HG03354 (cell line): ENCODE data around the gene UBE2H.
"Not testable (repeated sequence)": the region's sequence is repeated elsewhere in the genome, so short reads cannot be mapped to it uniquely, and the experiment has no call there.

Source experiments
- ATAC-seq: cut with Tn5 transposase; IDR thresholded peaks from one replicate; pipeline ENCODE4 v1.9.1; 2021; ENCODE audit warnings: mild to moderate bottlenecking; ENCODE audit not compliant: unreplicated experiment, poor library complexity, severe bottlenecking

UBE2H gene

GRCh38 chr7:129914536-129915272, 38.1 kb downstream of the UBE2H start:
- ATAC-seq, result no peak

DNA sequence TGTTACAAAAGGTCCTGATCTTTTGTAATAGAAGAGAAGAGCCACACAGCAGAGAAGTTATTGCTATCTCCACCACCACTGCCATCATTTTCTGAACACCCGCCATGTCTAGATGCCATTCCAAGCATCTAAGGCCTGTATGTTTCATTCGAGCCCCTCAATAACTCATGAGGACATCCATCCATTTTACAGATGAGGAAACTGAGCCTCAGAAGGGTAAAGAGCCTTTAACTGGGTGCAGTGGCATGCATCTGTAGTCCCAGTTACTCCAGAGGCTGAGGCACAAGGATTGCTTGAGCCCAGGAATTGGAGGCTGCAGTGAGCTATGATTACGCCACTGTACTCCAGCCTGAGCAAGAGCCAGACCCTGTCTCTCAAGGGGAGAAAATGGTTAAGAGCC, 39.3 kb downstream of the UBE2H start:
- no peak for ATAC-seq

- no peak for ATAC-seq
Measured at GRCh38 chr7:129911790-129912189, 41.0 kb downstream of the UBE2H start.

- ATAC-seq, result no peak
Measured at GRCh38 chr7:129909669-129910068, 43.1 kb downstream of the UBE2H start.

DNA sequence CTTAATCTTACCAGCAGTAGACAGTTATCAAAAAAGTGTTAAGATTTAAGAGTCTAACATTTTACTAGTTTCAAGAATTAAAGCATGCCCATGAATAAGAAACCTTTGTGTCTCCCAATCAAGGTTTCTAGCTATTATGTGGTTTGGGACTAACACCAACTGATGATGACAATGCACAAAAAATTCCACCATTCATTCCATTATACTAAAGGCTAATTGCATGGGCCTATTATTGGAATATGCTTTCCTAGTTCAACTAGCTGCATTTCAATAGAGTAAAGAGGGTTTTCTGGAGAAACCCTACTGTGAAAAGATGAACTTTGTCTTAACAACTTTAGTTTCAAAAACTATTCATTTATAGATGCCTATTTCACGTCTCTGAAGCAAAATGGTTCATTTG, 44.6 kb downstream of the UBE2H start:
- no peak for ATAC-seq

DNA sequence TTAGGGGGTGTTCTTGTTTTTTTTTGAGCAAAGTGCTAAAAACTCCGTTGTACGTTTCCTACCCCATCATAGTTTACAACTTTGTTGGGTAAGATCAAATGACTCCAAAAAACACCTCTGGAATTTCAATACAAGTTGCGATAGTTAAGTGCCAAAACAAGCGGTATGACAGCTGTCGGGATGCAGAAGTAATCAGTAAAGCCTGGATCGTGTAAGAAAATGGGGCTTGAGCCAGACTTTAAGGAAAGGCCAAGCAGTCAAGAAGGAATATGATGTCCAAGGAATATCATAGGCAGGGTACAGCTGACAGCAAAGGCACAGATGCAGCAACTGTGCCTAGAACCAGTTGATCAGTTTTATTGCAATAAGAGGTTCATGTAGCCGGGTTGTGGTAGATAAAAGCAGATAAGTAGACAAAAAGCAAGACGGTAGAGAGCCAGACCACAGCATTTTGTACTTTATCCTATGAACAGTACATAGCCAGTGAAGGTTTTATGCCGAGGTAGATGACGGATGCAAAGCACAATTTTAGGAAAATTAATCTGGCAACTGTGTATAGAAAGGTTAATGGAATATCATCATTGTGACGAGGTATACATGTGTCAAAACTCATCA, 45.5 kb downstream of the UBE2H start:
- ATAC-seq, result no peak

- no peak for ATAC-seq
Measured at GRCh38 chr7:129906700-129907099, 46.1 kb downstream of the UBE2H start.

DNA sequence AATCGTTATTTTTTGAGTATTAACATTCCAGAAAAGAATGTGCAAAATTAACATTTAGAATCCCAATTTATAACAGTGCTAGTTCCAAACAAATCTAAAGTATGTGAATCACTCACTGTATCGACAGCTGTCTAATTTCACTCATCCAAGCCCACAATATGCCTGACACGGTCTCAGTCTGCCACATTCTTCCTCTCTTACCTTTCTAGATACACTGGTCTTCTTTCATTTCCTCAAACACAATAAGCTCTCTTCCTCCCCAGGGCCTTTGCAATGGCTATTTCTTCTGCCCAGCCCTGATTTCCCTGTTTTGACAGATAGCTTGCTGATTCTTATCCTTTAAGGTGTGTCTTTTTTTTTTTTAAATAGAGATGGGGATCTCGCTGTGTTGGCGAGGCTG, 48.8 kb downstream of the UBE2H start:
- ATAC-seq, result peak; percentile 76

GRCh38 chr7:129902788-129903422, 49.9 kb downstream of the UBE2H start:
- ATAC-seq, result no peak

- no peak for ATAC-seq
Measured at GRCh38 chr7:129898502-129899160, 54.1 kb downstream of the UBE2H start.

DNA sequence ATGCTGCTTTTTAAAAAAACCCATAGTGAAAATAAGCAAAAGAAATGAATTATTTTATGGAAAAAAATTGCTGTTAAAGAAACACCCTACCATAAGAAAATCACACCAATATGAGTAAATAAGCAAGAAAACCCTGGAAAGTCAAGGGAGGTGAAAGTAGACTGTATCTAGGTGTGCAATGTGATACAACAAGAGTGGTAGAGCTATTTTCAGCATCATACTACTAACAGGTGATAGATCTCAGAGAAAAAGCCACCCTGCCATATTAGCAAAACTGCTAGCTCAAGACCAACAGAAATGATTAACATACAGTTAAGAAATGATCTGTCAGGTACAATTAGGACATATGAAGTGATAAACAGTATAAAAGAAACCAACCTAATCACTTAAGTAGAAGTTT, 54.8 kb downstream of the UBE2H start:
- no peak for ATAC-seq

DNA sequence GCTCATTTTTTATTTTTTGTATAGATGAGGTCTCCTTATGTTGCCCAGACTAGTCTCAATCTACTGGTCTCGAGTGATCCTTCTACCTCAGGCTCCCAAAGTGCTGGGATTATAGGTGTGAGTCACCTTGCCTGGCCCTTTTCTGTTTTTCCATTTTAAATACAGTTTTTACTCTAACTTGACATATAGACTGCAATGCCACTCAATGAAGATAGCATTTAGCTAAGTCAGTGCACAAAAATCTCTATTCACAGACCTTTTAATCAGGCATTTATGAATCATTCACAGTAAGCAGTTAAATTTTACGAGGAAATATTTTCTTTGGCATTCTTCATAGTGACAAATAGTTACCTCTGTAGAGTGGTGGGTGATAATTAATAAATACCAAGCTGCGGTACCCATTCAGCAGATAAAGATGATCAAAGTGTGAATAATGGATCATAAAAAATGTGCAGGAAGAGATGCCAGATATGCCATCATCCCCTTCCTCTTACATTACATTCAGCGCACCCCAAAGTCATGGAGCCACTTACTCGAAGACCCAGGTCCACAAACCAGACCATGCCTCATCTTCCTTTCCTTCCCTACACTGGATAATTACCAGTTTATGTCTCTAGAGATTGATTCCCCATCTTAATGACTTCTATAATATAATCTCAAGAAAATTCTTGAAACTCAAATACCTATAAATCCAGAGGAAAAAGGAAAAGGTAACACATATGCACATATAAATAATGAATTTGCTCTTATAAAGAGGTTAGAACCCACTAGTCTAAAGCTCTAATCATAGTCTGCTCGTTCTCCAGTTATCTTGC, 56.0 kb downstream of the UBE2H start:
- ATAC-seq, result no peak

DNA sequence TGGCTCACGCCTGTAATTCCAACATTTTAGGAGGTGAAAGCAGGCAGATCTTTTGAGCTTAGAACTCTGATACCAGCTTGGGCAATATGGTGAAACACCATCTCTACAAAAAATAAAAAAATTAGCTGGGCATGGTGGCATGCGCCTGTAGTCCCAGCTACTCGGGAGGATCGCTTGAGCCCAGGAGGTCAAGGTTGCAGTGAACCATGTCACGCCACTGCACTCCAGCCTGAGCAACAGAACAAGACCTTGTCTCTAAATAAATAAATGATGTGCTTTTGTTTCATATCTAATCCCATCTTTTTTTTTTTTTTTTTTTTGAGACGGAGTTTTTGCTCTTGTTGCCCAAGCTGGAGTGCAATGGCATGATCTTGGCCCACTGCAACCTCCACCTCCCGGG, 58.6 kb downstream of the UBE2H start:
- not testable (repeated sequence) for ATAC-seq

- ATAC-seq, result no peak
Measured at GRCh38 chr7:129890090-129890489, 62.7 kb downstream of the UBE2H start.

DNA sequence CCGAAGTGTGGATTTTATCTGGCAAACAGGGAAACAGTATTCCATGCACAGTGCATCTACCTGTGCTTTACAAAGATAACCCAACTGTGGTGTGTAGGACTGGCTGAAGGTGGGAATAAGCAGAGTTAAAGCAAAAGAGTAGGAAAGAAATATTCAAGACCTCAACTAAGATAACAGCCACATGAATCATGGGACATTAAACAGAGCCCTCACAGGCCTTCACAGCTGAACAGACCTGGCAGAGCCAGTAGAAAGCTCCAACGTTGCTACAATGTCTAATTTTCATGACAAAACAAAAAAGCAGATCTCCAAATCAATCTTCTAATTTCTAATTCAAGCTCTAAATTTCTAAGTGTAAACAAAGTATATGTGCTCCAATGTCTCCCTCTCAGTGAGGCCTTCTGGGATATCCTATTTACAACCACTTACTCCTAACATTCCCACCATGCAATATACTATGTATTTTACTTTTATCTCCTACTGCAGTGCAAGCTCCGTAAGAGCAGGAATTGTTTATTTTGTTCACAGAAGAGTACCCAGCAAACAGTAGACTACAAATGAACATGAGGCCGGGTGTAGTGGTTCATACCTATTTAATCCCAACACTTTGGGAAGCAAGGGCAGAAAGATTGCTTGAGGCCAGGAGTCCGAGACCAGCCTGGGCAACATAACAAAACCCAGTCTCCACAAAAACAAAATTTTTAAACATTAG, 63.5 kb downstream of the UBE2H start:
- ATAC-seq, result no peak

GRCh38 chr7:129887865-129888264, 64.9 kb downstream of the UBE2H start:
- ATAC-seq, result no peak

DNA sequence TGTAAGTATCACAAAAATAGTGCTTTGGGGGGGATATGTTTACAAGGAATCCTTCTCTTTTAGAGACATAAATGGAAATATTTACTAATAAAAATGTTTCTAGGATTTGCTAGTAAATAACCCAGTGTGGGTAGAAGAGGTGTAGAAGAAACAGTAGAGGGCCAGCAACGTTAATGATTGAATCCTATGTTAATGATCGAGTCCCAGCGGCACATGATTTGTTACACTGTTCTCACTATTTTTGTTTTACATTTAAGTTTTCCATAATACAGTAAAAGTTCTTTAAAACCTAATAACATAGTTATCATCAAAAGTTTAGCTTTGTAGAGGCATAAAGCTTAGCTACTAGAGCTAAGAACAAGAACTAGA, 66.0 kb downstream of the UBE2H start:
- no peak for ATAC-seq

- no peak for ATAC-seq
Measured at GRCh38 chr7:129886167-129886817, 66.5 kb downstream of the UBE2H start.

- ATAC-seq, result no peak
Measured at GRCh38 chr7:129884495-129884894, 68.3 kb downstream of the UBE2H start.
